ENCODE measurements around the gene EDN2. TPM values are rescaled to one million over a fixed set of nuclear protein-coding genes. Genes with fewer than 3 reads are reported as not detected.

EDN2 gene
- total and polyA plus RNA-seq, 2 of the 8 experiments (the other 6 are each of a cell fraction or from before 2014, with no cell fraction given): 0.32 to 0.39 TPM

- CTCF ChIA-PET (ENCODE audit: partially characterized antibody): interaction anchor here (0.6 to 14.9 kb wide), 34 partner anchors 9 to 471 kb away, joined by 3 to 205 read pairs (median 5); partner anchors contain the start of genes EDN2 and SLFNL1
- H2AFZ ChIP-seq (ENCODE audit: low read length): no peak overlapping the region
- peak in 1 of 2 experiments; percentile 88 for DNase-seq (ENCODE audit: low read depth in 1 of 2, low spot score in 2 of 2)
Measured at GRCh38 chr1:41492341-41492848, 7.9 kb upstream of the EDN2 start.

More at GRCh38 chr1:41492341-41492848, 7.9 kb upstream of the EDN2 start:
- Histone ChIP-seq H3K14ac (ENCODE audit: insufficient read length) (no peak overlapping the region), H3K36me3 (ENCODE audit: control insufficient read depth in 2 of 4, insufficient read depth in 4 of 4, low read length in 3 of 4) (no peaks in the 10 kb centered on the region), H3K18ac (ENCODE audit: extremely low read depth, low read length) (no peak overlapping the region), H3K27me3 (replicated peaks in 1 of 4; ENCODE audit: control insufficient read depth in 3 of 4, extremely low read depth in 1 of 4, insufficient read depth in 3 of 4, low read length in 3 of 4) (peaks cover 0 to 11% (median 10%) of the 10 kb centered on the region in 4 experiments; a peak in 3 of 7 replicates), H2BK5ac (ENCODE audit: low read depth, low read length) (no peak overlapping the region), H3K79me1 (ENCODE audit: low read depth, low read length) (no peaks in the 10 kb centered on the region), H4K91ac (replicated peaks; ENCODE audit: insufficient read length, low read length) (no peak overlapping the region), H2BK15ac (ENCODE audit: low read length) (no peak overlapping the region), H3K4me3 (ENCODE audit: extremely low read depth in 1 of 4, insufficient read depth in 2 of 4, low read depth in 3 of 4, low read length in 4 of 4) (no peak overlapping the region), H4K8ac (ENCODE audit: extremely low read depth, insufficient read depth, low read length) (no peak overlapping the region), H4K5ac (ENCODE audit: insufficient read length, low read depth, low read length) (no peak overlapping the region), H3K56ac (replicated peaks; ENCODE audit: insufficient read length, low read depth, low read length) (no peak overlapping the region), H2AK5ac (ENCODE audit: low read depth, low read length) (no peak overlapping the region), H2BK20ac (ENCODE audit: low read length) (0 out of 2 replicates have a peak overlapping the region, but pooled peaks have one; percentile 76), H2BK120ac (replicated peaks; ENCODE audit: low read depth, low read length) (no peak overlapping the region), H3K9ac (replicated peaks in 1 of 4; ENCODE audit: extremely low read depth in 1 of 4, low read depth in 3 of 4, low read length in 3 of 4) (no peak overlapping the region), H3K23me2 (ENCODE audit: low read depth, low read length) (peaks cover 11% of the 10 kb centered on the region; the same call in 1 of the 2 replicates), H3K4me2 (ENCODE audit: insufficient read depth in 1 of 2, low read depth in 2 of 2, low read length in 2 of 2) (no peak overlapping the region), H3K27ac (ENCODE audit: low read depth, low read length) (no peak overlapping the region), H3K23ac (ENCODE audit: insufficient read length) (no peak overlapping the region), H3K79me2 (ENCODE audit: control insufficient read depth in 1 of 2, insufficient read depth in 2 of 2, low read length in 2 of 2) (no peaks in the 10 kb centered on the region), H3K9me3 (ENCODE audit: insufficient read depth in 2 of 2, low read depth in 1 of 2, low read length in 1 of 2) (no peaks in the 10 kb centered on the region), H3K4ac (replicated peaks; ENCODE audit: insufficient read length, low read depth, low read length) (no peak overlapping the region), H3K4me1 (replicated peaks in 1 of 4; ENCODE audit: control insufficient read depth in 3 of 4, insufficient read depth in 4 of 4, low read length in 3 of 4) (peaks cover 4 to 31% (median 21%) of the 10 kb centered on the region in 4 experiments), H2BK12ac (ENCODE audit: low read depth, low read length) (no peak overlapping the region), H4K20me1 (replicated peaks in 1 of 2; ENCODE audit: control insufficient read depth in 1 of 2, insufficient read depth in 2 of 2, low read length in 2 of 2) (peaks cover 0 to 1% of the 10 kb centered on the region in 2 experiments)
- peak; percentile 7 for FAIRE-seq
- 60% methylated on average over 7 of the region's 7 CpGs; no CpG with 5 or more reads in 1 of the 2 experiments for WGBS, 2 experiments (ENCODE audit: extremely low coverage in 1 of 2, insufficient coverage in 1 of 2, insufficient read length in 1 of 2, insufficient replicate concordance in 2 of 2, low coverage in 1 of 2, low lambda C conversion rate in 2 of 2, missing lambda C conversion rate in 1 of 2)
- POLR2A ChIA-PET (ENCODE audit: partially characterized antibody): interaction anchor here (1.7 kb wide), 1 partner anchor 8 kb away, joined by 6 read pairs; the partner anchor contains the start of gene EDN2
- TF ChIP-seq CTCF (IDR thresholded peaks at IDR 0.05; ENCODE audit: control extremely low read depth in 1 of 3, insufficient read depth in 1 of 3, low read depth in 1 of 3, low read length in 3 of 3): peak in 2 of 3 experiments; percentile 88 to 94; a peak in 3 of 4 replicates
- TF ChIP-seq KDM1A (IDR thresholded peaks at IDR 0.05; ENCODE audit: borderline replicate concordance, low read length): peak; percentile 59; the same call in 1 of the 2 replicates
- TF ChIP-seq JUN (IDR thresholded peaks at IDR 0.05; ENCODE audit: low read depth, low read length): no peak
- TF ChIP-seq YY1 (IDR thresholded peaks at IDR 0.05; ENCODE audit: low read depth, low read length): 0 out of 2 replicates have a peak, but pooled peaks have one; percentile 16
- TF ChIP-seq RAD21 (IDR thresholded peaks at IDR 0.05 in 1 of 2, conservative IDR thresholded peaks at IDR 0.05 in 1 of 2; ENCODE audit: low read depth in 2 of 2, low read length in 2 of 2): peak; percentile 24 to 52; a peak in 2 of 4 replicates
